ENCODE measurements around the gene P2RX2.
"Not testable (repeated sequence)": the region's sequence is repeated elsewhere in the genome, so short reads cannot be mapped to it uniquely, and the experiment has no call there.

P2RX2 gene

DNA sequence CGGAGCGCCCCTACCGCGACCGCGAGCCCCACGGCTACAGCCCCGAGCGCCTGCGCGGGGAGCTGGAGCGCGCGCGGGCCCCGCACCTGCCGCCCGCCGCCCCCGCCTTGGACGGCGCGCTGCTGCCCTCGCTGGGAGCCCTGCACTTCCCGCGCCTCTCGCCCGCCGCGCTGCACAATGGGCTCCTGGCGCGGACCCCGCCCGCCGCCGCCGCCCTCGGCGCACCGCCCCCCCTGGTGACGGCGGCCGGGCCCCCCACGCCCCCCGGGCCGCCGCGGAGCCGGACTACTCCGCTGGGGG, 35.2 kb upstream of the P2RX2 start:
- no peak for DNase-seq (ENCODE audit: low read depth in 2 of 2, low spot score in 1 of 2)

DNA sequence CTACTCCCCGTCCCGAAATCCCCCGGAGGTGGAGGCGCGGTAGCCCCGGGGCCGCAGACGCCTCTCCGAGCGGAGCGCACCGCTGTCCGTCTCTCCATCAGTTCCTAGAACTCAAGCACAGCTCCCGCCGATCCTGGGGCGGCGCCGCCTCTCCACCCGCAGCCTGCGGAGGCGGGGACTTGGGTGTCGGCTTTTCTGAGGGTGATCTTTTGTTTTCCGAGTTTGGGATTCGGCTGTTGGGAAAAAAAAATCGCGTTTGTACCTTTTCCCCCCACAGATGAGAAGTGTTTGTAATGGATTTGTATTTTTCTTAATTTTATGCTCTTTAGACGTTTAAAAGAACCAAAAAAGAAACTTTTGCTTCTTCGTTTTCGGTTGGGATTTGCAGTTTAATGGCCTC, 34.8 kb upstream of the P2RX2 start:
- DNase-seq (ENCODE audit: low read depth in 2 of 2, low spot score in 1 of 2), result no peak

DNA sequence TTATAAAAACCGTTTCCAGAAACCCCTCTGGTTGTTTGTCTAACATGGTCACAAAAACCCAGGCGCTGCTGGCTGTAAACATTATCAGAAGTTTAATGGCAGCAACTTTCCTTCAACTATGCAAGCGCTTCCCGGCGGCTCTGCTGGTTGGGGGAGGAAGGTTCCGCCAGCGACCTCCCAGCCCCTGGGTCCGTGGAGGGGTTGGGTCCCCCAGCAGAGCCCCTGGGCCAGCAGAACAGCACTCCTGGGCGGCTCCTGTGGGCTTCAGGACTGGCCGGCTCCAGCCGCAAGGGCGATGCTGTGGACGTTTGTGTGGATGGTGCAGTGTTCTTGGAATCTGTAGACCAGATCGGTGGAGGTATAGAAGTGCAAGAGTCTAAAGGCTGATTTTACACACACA, 34.1 kb upstream of the P2RX2 start:
- no peak for DNase-seq (ENCODE audit: low read depth in 2 of 2, low spot score in 1 of 2)

DNA sequence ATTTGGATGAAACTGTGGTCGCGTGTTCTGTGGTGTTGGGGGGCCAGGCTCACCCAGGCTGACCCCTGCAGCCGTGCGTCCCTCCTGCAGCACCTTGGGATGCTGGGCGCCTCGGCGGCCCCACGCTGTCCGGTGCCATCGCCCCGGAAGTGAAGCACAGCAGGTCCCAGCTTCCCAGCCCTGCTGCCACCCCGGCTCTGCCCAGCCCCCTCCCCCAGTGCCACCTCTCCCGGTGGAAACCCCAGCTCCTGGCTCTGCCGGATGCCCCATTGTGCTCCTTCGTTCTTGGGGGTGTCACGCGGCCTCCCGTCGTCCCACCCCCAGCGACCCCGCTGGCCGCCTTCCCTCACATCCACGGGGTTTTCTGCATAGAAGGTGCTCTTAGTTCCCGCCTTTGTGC, 33.4 kb upstream of the P2RX2 start:
- DNase-seq (ENCODE audit: low read depth in 2 of 2, low spot score in 1 of 2), result no peak

DNA sequence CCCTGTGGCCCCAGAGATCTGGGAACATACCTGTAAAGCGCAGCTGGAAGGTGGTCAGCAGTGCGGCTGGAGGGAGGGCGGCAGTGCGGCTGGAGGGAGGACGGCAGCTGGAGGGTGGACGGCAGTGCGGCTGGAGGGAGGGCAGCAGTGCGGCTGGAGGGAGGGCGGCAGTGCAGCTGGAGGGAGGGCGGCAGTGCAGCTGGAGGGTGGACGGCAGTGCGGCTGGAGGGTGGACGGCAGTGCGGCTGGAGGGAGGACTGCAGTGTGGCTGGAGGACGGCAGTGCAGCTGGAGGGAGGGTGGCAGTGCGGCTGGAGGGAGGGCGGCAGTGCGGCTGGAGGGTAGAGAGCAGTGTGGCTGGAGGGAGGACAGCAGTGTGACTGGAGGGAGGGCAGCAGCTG, 31.6 kb upstream of the P2RX2 start:
- no peak for DNase-seq (ENCODE audit: low read depth in 2 of 2, low spot score in 1 of 2)

DNA sequence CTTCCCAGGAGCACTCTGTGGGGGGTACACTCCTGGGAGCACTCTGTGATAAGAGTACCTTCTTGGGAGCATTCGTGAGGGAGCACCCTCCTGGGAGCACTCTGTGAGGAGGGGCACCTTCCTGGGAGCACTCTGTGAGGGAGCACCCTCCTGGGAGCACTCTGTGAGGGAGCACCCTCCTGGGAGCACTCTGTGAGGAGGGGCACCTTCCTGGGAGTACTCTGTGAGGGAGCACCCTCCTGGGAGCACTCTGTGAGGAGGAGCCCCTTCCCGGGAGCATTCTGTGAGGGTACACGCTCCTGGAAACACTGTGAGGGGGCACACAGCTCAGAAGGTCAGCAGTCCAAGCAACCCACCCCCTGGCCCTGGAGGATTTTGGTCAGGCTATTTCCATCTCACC, 30.8 kb upstream of the P2RX2 start:
- DNase-seq (ENCODE audit: low read depth in 2 of 2, low spot score in 1 of 2), result no peak

DNA sequence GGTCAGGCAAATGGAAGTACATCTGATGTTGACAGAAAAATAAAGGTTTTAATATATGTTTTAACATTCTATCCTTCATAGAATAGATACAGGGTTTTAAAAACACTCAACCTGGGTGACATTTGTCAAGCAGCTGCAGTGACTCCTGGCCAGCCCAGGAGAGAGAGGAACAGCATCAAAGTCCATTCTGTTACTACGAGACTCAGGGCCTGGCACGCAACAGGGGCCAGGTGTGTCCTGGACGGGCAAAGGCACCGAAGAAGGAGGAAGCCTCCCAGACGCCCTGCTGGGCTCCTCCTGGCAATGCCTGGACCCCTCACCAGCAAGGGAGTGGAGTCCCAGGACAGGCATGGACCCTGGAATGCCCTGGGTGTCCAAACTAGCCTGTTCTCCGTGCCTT, 30.3 kb upstream of the P2RX2 start:
- DNase-seq (ENCODE audit: low read depth in 2 of 2, low spot score in 1 of 2), result no peak

DNA sequence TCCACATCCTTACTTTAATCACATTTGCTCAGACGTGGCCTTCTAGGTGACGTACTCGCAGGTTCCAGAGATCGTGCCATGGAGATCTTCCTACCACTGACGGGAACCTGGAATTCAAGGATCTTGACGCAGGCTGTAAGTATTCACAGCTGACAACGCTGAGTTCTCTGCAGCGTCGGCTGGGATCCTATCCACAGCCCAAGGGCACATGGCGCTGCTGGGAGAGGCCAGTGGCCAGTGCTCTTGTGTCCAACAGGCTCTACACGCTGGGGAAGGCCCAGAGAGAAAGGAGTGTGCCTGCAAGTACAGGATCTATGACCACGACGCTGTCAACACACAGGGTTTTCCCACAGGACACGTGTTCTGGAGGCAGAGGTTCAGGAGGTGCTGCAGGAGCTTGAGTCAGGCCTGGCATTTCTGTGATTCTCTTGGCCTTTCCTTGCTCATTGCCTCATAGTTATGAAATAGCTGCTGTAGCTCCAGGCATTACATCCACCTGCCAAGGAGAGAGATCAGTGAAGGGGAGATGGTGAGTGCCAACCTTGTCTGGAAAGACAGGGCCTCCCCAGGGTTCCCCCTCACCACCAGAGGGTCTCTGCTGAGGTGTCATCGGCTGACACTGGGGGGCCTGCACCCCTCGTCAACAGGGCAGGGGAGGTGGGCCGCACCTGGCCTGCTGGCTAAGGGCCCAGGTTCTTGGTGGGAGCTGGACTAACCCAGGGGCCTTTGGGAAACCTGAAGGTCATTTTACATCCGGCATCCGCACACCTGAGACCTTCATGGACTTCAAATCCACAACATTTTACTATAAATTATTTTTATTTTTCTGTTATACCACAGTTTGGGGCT, 29.5 kb upstream of the P2RX2 start:
- DNase-seq (ENCODE audit: low read depth in 2 of 2, low spot score in 1 of 2), result no peak

DNA sequence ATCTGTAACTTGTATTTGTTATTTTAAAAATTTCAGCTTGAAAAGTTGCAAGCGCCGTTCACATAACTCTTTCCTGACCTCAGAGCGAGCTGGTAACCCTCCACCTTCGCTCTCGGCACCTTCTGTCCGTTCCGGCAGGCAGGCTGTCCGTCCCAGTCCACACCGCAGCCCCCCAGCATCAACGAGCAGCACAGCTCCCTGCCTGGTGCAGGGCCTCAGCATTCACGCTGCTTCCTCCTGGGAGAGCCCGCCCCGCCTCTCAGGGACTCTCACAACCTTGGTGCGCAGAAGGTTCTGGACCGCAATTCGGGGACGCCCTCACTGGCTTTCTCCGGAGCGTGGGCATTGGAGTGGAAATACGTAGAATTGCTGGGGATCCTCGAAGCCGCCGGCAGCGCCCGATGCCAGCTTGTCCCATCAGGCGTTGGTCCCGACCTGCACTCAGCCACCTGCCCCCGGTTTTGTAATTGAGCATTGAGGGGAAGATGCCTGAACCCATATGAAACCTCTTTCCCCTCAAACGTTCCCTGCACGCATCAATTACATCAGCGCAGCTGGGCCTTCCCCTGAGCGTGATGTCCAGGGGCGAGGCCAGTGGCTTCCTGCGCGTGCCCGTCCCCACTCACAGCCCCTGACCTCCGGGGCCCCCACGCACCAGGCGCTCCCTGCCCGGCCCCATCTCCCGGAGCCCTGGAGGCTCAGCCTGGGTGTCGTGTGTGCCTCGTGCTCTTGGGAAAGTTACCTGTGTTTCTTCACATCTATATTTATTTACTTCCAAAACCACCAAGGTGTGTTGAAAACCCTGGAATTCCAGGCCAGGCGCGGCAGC, 27.3 kb upstream of the P2RX2 start:
- DNase-seq (ENCODE audit: low read depth in 2 of 2, low spot score in 1 of 2), result no peak

DNA sequence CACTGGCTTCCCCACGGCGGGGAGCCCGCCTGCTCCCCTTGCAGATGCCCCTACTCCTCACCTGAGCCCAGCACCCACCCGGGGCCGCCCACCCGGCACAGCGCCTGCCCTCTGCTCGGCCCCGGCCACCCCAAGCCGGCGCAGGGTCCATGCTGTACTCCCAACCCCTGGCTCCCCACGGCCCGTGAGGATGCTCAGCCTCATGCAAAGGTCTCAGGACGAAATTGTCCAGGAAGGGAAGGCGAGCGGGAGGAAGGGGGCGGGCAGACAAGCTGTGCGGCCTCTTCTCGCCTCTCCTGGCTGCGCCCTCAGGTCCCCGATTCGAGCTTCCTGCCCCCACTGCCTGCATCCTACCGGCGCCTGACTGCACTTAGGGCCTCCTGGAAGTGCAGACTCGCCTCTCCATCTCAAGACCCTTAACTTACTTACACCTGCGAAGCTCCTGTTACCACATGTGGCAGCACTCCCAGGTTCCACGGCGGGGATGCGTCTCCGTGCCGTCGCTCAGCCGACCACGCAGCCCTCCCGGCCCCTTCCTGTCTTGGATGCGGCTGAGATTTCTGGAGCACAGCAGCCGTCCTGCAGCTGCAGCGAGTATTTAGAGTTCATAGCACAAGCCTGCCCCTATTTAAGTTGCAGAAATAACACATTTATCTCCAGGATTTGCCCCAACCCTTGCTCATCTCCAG, 26.1 kb upstream of the P2RX2 start:
- DNase-seq (ENCODE audit: low read depth in 2 of 2, low spot score in 1 of 2), result no peak

DNA sequence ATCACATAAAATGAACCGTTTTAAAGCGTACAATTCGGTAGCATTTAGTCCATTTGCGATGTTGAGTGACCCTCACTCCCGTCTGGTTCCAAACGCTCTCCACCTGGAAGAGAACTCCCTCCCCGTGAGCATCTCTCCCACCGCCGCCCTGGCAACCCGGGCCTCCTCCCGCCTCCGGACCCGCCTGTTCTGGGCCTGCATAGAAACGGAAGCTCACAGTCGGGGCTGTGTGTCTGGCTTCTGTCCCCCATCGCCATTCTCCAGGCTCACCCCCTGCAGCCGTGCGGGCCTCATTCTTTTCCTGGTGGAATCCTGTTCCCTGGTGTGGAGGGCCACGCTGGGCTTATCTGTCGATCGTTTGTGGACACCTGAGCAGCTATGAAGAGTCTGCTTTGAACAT, 25.5 kb upstream of the P2RX2 start:
- no peak for DNase-seq (ENCODE audit: low read depth in 2 of 2, low spot score in 1 of 2)

DNA sequence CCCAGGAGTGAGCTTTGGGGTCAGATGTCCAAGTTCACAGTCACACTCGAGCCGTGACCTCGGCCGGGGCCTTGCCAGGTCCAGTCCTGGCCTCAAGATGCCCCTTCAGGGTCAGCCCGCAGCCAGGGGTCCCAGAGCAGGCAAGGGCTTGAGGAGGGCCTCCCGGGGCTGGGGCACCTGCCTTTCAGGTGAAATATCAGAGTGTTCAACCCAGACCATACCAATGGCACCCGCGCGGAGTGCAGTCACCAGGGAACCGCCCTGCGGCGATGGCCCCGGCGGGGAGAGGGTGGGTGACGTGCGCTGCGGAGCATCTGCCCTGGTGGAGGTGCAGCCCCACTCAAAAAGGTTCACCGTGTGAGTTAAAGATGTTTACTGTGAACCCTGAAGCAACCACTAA, 25.1 kb upstream of the P2RX2 start:
- DNase-seq (ENCODE audit: low read depth in 2 of 2, low spot score in 1 of 2), result no peak

DNA sequence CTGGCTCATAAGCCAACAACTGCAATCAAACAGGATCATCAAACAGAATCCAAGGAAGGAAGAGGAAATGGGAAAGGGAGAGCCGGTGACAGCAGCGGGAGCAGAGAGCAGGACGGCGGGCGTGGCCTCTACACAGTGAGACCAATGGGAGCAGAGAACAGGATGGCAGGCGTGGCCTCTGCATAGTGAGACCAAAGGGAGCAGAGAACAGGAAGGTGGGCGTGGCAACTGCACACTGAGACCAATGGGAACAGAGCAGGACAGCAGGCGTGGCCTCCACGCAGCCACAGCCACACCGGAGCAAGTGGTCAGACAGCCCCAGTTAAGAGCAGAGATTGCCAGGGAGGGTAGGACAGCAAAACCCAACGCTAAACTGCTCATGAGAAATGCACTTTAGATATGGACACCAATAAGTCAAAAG, 24.6 kb upstream of the P2RX2 start:
- no peak for DNase-seq (ENCODE audit: low read depth in 2 of 2, low spot score in 1 of 2)

DNA sequence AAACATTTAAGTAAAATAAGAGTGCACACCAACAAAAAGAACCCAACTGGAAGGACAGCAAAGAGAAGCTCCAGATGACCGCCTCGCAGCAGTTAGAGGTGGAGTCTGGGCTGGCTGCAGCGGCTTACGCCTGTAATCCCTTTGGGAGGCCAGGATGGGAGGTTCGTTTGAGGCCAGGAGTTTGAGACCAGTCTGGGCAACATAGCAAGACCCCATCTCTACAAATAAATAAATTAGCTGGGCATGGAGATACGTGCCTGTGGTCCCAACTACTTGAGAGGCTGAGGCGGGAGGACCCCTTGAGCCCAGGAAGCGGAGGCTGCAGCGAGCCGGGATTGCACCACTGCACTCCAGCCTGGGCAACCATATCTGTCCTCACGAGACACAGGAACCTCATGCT, 23.4 kb upstream of the P2RX2 start:
- no peak for DNase-seq (ENCODE audit: low read depth in 2 of 2, low spot score in 1 of 2)

DNA sequence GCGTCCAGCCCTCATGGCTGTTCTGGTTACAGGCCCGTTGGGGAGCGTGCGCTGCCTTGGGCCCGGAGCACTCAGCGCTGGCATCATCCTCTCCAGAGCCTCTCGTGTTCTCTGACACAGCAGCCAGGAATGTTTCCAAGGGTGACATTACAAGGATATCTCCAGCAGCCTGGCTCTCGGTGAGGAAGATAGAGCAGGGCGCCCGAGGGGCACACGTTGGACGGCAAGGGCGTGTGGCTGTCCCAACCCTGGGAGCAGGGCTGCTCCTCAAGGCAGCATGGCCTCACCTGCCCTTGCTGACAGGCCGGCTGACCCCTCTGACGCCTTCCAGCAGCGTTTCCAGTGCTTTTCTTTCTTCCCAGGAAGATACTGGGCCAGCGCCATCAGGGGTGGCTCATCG, 22.6 kb upstream of the P2RX2 start:
- DNase-seq (ENCODE audit: low read depth in 2 of 2, low spot score in 1 of 2), result no peak

DNA sequence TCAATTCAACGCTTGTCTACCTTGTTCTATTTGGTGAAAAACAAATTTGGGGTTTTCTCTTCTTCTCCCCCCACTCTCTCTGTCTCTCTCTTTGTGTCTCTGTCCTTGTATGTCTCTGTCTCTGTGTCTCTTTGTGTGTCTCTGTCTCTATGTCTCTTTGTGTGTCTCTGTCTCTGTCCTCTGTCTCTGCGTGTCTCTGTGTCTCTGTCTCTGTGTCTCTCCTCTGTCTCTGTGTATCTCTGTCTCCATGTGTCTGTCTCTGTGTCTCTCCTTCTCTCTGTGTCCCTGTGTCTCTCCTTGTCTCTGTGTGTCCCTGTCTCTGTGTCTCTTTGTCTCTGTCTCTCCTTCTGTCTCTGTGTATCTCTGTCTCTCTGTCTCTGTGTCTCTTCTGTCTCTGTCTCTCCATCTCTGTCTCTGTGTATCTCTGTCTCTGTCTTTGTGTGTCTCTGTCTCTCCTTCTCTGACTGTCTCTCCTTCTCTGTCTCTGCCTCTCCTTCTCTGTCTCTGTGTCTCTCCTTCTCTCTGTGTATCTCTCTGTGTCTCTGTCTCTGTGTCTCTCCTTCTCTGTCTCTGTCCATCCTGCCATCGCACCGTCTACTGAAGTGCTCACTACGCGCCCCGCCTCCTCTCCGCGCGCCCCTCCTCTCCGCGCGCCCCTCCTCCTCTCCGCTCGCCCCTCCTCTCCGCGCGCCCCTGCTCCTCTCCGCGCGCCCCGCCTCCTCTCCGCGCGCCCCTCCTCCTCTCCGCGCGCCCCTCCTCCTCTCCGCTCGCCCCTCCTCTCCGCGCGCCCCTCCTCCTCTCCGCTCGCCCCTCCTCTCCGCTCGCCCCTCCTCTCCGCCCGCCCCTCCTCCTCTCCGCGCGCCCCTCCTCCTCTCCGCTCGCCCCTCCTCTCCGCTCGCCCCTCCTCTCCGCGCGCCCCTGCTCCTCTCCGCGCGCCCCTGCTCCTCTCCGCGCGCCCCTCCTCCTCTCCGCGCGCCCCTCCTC, 21.0 kb upstream of the P2RX2 start:
- no peak for DNase-seq (ENCODE audit: low read depth in 2 of 2, low spot score in 1 of 2)

DNA sequence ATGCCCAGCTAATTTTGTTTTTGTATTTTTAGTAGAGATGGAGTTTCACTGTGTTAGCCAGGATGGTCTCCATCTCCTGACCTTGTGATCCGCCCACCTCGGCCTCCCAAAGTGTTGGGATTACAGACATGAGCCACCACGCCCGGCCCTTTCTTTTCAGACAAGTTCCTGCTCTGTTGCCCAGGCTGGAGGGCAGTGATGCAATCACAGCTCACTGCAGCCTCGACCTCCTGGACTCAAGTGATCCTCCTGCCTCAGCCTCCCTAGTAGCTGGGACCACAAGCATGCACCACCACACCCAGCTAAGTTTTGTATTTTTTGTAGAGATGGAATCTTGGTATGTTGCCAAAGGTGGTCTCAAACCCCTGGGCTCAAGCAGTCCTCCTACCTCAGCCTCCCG, 19.1 kb upstream of the P2RX2 start:
- not testable (repeated sequence) for DNase-seq (ENCODE audit: low read depth in 2 of 2, low spot score in 1 of 2)

DNA sequence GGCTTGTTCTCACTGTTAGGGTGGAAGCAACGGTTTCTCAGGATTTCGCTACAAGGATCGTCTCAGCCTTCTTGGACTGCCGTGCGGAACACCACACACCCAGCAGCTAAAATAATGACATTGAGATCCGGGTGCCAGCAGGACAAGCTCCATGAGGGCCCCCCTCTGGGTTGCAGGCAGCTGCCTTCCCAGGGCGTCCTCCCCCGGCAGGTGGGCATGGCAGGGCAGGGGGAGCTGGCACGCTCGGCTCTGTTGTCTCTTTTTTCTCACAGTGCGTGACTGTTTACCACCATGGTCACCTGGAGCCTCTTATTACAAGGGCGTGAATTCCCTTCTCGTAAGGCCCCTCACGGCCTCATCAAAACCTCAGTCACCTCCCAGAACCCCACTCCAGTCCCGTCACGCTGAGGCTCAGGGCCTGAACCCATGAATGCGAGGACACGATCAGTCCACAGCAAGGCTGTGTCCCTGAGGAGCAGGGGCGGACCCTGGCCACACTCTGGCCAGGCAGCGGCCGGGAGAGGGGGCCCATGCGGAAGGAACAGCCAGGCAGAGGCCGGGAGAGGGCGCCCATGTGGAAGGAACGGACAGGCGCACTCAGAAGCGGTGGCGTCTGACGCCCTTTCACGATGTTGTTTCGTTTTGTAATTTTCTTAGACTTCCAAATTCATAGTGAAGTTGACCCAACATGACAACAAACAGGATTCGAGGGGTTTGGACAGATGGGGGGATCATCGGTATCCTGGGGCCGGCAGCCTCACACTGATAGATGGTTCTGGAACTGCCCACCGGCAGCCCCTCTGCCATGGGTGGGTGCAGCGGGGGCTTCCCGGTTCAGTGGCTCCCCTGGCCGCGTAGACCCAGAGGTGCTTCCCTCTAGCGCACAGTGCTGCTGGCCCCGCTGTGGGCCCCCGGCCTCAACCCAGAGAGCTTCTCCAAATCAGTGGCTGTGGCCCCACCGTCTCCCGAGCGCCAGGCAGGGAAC, 18.2 kb upstream of the P2RX2 start:
- DNase-seq (ENCODE audit: low read depth in 2 of 2, low spot score in 1 of 2), result no peak

DNA sequence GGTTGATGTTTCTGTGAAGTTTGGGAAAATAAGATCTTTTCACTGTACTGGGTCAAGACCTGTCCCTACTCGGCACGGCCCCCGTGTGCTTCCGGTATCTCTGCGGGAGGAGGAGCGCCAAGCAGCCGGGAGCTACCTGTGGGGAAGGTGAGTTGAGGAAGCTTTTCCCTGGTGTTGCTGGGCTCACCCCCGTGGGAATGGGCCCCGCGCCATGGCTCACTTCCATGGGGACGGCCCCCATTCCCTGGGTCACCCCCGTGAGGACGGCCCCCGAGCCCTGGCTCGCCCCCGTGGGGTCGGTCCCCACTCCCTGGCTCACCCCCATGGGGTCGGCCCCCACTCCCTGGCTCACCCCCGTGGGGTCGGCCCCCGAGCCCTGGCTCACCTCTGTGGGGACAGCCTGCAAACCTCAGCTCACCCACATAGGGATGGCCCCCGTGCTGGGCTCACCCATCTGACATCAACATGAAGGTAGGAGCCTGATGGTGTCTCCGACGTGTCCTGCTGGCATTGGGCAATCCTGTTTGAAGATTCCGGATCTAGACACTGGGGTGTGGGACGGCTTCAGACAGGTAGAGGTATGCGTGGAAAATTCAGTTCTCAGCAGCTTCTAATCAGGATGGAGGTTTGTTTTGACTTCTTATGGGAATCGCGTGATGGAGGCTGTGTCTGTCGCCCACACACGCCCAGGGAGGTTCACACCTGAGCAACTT, 17.2 kb upstream of the P2RX2 start:
- no peak for DNase-seq (ENCODE audit: low read depth in 2 of 2, low spot score in 1 of 2)
